ENCODE results near the gene RASSF1. TPM values are rescaled to one million over a fixed set of nuclear protein-coding genes. Genes with fewer than 3 reads are reported as not detected.

The RASSF1 gene
- total RNA-seq, 1 donor from 2014 or later, result 68.3 TPM

GRCh38 chr3:50303013-50303815 lies 37.4 kb downstream of the RASSF1 start, which contains the start of gene HYAL1:
TSS of gene HYAL1 (minus strand) at chr3:50303574. CDS start at chr3:50302956, 618 bp downstream.
- peak; percentile 57 for DNase-seq
- Mint-ChIP-seq H3K27ac (no peak within 1 kb of the TSS), H3K36me3 (ENCODE audit: low read depth) (no peaks in the 10 kb centered on the region), H3K27me3 (no peaks in the 10 kb centered on the region), H3K9me3 (no peaks in the 10 kb centered on the region), H3K4me3 (no peak within 1 kb of the TSS), H3K4me1 (peaks cover 19% of the 10 kb centered on the region)
- intact Hi-C loops (cut with micrococcal nuclease), result no loop called here

DNA sequence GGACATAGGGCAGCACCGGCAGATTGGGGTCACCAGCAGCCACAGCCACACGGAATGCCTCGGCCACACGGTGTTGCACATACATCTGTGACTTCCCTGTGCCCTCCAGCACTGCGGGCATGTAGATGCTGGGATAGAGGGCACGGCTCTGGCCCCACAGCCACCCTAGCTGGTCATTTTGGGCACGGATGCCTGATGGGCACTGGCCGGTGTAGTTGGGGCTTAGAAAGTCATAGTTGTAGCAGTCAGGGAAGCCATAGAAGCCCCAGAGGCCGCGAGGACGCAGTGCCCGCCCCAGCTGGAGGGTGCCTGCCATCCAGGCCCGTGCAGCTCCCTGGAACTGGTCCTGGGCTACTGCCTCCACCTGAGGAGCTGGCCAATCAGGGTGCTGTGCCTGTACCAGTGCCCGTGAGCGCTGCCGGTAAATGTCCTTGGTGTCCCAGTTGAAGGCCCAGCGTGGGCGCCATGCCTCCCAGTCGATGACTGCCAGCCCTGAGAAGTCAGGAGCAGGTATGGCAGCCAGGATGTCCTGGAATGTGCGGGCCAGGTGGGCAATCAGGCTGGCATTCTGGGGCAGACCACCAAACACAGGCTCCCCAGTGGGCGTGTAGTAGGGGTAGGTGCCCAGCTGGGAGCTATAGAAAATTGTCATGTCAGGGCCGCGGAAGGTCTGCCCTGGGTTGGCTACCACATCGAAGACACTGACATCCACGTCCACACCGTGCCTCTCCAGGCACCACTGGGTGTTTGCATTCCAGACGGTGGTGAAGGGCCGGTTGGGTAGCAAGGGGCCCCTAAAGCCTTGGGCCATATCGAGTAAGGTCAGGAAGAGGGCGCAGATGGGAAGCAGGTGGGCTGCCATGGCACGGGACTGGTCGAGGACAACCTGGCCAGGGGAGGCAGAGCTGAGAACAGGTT lies 38.3 kb downstream of the RASSF1 start:
- no peaks in the 10 kb centered on the region for H3K36me3 Mint-ChIP-seq (ENCODE audit: low read depth)
- DNase-seq, result no peak
- intact Hi-C loops (cut with micrococcal nuclease), result no loop called here

GRCh38 chr3:50300681-50301254 lies 39.9 kb downstream of the RASSF1 start:
- Mint-ChIP-seq H3K4me3 (peak overlapping the region; percentile 99), H3K4me1 (peaks cover 22% of the 10 kb centered on the region), H3K9me3 (no peaks in the 10 kb centered on the region), H3K27me3 (no peaks in the 10 kb centered on the region), H3K27ac (peak overlapping the region; percentile 98), H3K36me3 (ENCODE audit: low read depth) (peaks cover 2% of the 10 kb centered on the region)
- intact Hi-C loops (cut with micrococcal nuclease), result no loop called here
- DNase-seq, result no peak

More for the DNA sequence above, 38.3 kb downstream of the RASSF1 start:
- no peak overlapping the region for H3K27ac Mint-ChIP-seq
- H3K9me3 Mint-ChIP-seq, result no peaks in the 10 kb centered on the region
- no peak overlapping the region for H3K4me3 Mint-ChIP-seq
- peaks cover 22% of the 10 kb centered on the region for H3K4me1 Mint-ChIP-seq
- H3K27me3 Mint-ChIP-seq, result no peaks in the 10 kb centered on the region

GRCh38 chr3:50299929-50300680 lies 40.5 kb downstream of the RASSF1 start:
- intact Hi-C loops (cut with micrococcal nuclease), result loop anchor here (1.0 to 10.0 kb wide), 6 partner anchors 21 to 625 kb away; partner anchors contain the start of genes APEH, CISH, CYB561D2 and NPRL2
- no peak for DNase-seq
- peaks cover 22% of the 10 kb centered on the region for H3K4me1 Mint-ChIP-seq
- no peaks in the 10 kb centered on the region for H3K9me3 Mint-ChIP-seq
- peak overlapping the region; percentile 99 for H3K4me3 Mint-ChIP-seq
- H3K27ac Mint-ChIP-seq, result peak overlapping the region; percentile 98
- no peaks in the 10 kb centered on the region for H3K27me3 Mint-ChIP-seq
- peaks cover 2% of the 10 kb centered on the region for H3K36me3 Mint-ChIP-seq (ENCODE audit: low read depth)

DNA sequence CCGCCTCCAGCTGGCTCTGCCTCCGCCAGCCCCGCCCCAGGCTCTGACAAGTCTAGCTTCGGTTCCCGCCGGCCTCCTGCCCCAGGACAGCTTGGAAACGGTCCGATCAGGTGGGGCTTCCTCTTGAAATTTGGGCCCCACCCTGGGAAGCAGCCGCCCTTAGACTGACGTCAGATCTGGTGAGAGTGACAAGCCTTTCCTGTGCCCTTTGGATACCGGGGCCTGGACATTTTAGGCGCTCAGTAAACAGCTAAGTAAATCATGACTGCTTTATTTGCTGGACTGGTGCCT lies 41.1 kb downstream of the RASSF1 start:
- Mint-ChIP-seq H3K27me3 (no peaks in the 10 kb centered on the region), H3K36me3 (ENCODE audit: low read depth) (peaks cover 2% of the 10 kb centered on the region), H3K4me3 (peak overlapping the region; percentile 99), H3K9me3 (no peaks in the 10 kb centered on the region), H3K27ac (peak overlapping the region; percentile 98), H3K4me1 (peaks cover 22% of the 10 kb centered on the region)
- intact Hi-C loops (cut with micrococcal nuclease), result loop anchor here (1.0 to 10.0 kb wide), 6 partner anchors 22 to 625 kb away; partner anchors contain the start of genes APEH, CISH, CYB561D2 and NPRL2
- DNase-seq, result no peak

GRCh38 chr3:50298836-50299637 lies 41.6 kb downstream of the RASSF1 start, which contains the start of the genes HYAL3 and NAA80:
TSS of gene HYAL3 (minus strand) at chr3:50299405. CDS start at chr3:50295602, 3,803 bp downstream.
TSS of gene NAA80 (minus strand) at chr3:50299405. CDS start at chr3:50297463, 1,942 bp downstream.
- Mint-ChIP-seq H3K27me3 (no peaks in the 10 kb centered on the region), H3K36me3 (ENCODE audit: low read depth) (peaks cover 2% of the 10 kb centered on the region), H3K4me3 (peak within 1 kb of the TSS; percentile 99), H3K9me3 (no peaks in the 10 kb centered on the region), H3K4me1 (peaks cover 22% of the 10 kb centered on the region), H3K27ac (peak within 1 kb of the TSS; percentile 98)
- intact Hi-C loops (cut with micrococcal nuclease), result loop anchor here (1.0 to 10.0 kb wide), 6 partner anchors 22 to 624 kb away; partner anchors contain the start of genes APEH, CISH, CYB561D2 and NPRL2
- DNase-seq, result peak; percentile 100

DNA sequence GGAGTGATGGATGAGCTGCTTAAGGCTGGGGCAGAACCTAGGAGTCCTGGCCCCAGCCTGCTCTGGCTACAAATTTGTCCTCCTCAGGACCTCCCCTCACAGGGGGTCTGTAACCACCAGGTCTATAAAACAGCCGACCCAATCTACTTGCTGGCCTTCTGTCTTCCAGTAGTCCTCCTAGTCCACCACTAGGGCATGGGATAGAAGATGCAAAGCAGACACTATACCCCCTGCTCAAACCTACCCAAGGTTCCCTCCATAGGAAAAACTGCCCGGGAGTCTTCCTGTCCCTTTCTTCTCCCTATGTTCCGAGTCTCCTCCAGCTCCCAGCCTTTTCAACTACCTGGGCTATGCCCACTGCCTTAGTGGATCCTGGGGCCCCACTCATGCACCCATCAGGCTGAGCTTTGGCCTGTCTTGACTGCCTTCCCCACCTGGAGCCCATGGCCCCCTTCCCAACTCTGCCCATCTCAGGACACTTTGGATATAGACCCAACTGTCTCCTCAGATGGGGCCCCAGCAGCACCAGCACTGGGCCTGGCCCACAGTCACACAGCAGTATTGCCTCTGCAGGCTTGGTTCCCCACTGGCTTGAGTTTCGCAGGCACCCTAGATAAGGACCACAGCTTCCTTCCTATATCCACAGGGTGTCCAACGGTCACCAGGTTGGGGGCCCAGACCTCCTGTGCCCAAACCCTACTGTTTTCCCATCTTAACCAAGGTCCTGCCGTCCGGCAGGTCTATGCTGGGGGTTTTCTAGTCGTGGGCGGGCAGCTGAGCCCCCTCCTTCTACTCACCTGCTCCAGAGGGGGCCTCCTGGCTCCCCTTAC lies 42.5 kb downstream of the RASSF1 start:
- H3K27me3 Mint-ChIP-seq, result no peaks in the 10 kb centered on the region
- peak overlapping the region; percentile 99 for H3K4me3 Mint-ChIP-seq
- intact Hi-C loops (cut with micrococcal nuclease), result loop anchor here (2.0 to 10.0 kb wide), 3 partner anchors 53 to 623 kb away; partner anchors contain the start of genes APEH, CISH, CYB561D2 and NPRL2
- DNase-seq, result peak; percentile 73
- peak overlapping the region; percentile 98 for H3K27ac Mint-ChIP-seq
- H3K36me3 Mint-ChIP-seq (ENCODE audit: low read depth), result peaks cover 2% of the 10 kb centered on the region
- H3K4me1 Mint-ChIP-seq, result peaks cover 22% of the 10 kb centered on the region
- no peaks in the 10 kb centered on the region for H3K9me3 Mint-ChIP-seq

DNA sequence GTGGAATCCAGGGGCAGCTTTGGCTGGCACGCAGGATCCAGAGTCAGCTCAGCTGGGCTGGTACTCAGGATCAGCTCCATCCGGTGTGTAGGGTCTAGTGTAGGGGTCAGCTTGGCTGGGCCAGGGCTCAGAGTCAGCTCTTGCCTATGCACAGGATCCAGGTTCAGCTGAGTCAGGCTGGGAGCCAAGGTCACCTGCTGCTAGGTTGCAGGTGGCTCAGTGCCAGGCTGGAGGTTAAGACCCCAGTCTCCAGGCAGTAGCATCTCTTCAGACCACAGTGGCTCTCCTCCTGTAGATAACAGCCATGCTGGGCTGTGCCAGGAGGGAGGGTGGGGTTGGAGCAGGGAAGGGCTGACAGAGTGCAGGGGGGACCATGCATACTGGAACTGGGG lies 43.3 kb downstream of the RASSF1 start:
- Mint-ChIP-seq H3K4me1 (peaks cover 29% of the 10 kb centered on the region), H3K4me3 (peak overlapping the region; percentile 99), H3K9me3 (no peaks in the 10 kb centered on the region), H3K27me3 (no peaks in the 10 kb centered on the region), H3K36me3 (ENCODE audit: low read depth) (peaks cover 2% of the 10 kb centered on the region), H3K27ac (no peak overlapping the region)
- DNase-seq, result peak; percentile 59
- intact Hi-C loops (cut with micrococcal nuclease), result loop anchor here (5.0 to 10.0 kb wide), 2 partner anchors 315 to 623 kb away; partner anchors contain the start of genes APEH and CISH

- no peak overlapping the region for H3K4me3 Mint-ChIP-seq
- no peaks in the 10 kb centered on the region for H3K27me3 Mint-ChIP-seq
- peaks cover 2% of the 10 kb centered on the region for H3K36me3 Mint-ChIP-seq (ENCODE audit: low read depth)
- no peak overlapping the region for H3K27ac Mint-ChIP-seq
- no peaks in the 10 kb centered on the region for H3K9me3 Mint-ChIP-seq
- H3K4me1 Mint-ChIP-seq, result peaks cover 29% of the 10 kb centered on the region
- intact Hi-C loops (cut with micrococcal nuclease), result loop anchor here (5.0 to 10.0 kb wide), 2 partner anchors 315 to 622 kb away; partner anchors contain the start of genes APEH and CISH
- peak; percentile 58 for DNase-seq
Measured at GRCh38 chr3:50296721-50297383, 43.8 kb downstream of the RASSF1 start.

- H3K9me3 Mint-ChIP-seq, result no peaks in the 10 kb centered on the region
- no peak overlapping the region for H3K4me3 Mint-ChIP-seq
- DNase-seq, result peak; percentile 56
- intact Hi-C loops (cut with micrococcal nuclease), result loop anchor here (5.0 to 10.0 kb wide), 2 partner anchors 317 to 621 kb away; partner anchors contain the start of genes APEH and CISH
- peak overlapping the region; percentile 51 for H3K27ac Mint-ChIP-seq
- no peaks in the 10 kb centered on the region for H3K27me3 Mint-ChIP-seq
- peaks cover 8% of the 10 kb centered on the region for H3K36me3 Mint-ChIP-seq (ENCODE audit: low read depth)
- peaks cover 29% of the 10 kb centered on the region for H3K4me1 Mint-ChIP-seq
Measured at GRCh38 chr3:50295553-50296431, 44.8 kb downstream of the RASSF1 start.
